ENCODE measurements around the gene AOPEP.

- TF ChIP-seq CTCF (IDR thresholded peaks at IDR 0.05), result no peak
- no peak for TF ChIP-seq POLR2A (IDR thresholded peaks at IDR 0.05)
These were observed 76.3 kb downstream of the AOPEP start for GRCh38 chr9:94802793-94803192.

Measured in heart left ventricle (tissue), 13 donors.